Mesodermal cell (in vitro differentiated cells): ENCODE data around the gene KCNH2.
A peak's percentile ranks its signal among the peaks of the same experiment; 100 is the strongest.

Experiments
- H3K27ac ChIP-seq: 2 replicates; pipeline ENCODE4 v1.7.0; 2013; ENCODE audit warnings: mild to moderate bottlenecking, low read depth, low read length, moderate library complexity; ENCODE audit not compliant: severe bottlenecking
- H3K36me3 ChIP-seq: 2 replicates; pipeline ENCODE4 v1.7.1; 2013; ENCODE audit warnings: mild to moderate bottlenecking, low read length, moderate library complexity; ENCODE audit not compliant: control insufficient read depth, insufficient read depth
- H3K4me1 ChIP-seq: one replicate; pipeline ENCODE4 v1.7.1; 2013; ENCODE audit warnings: mild to moderate bottlenecking, low read length; ENCODE audit not compliant: insufficient read depth, control insufficient read depth, poor library complexity, severe bottlenecking
- H3K4me3 ChIP-seq: 2 replicates; pipeline ENCODE4 v1.7.0; 2013; ENCODE audit warnings: low read length, control low read depth, mild to moderate bottlenecking; ENCODE audit not compliant: insufficient read depth, poor library complexity, severe bottlenecking; ENCODE audit errors: extremely low read depth
- H3K9me3 ChIP-seq: 2 replicates; pipeline ENCODE4 v1.7.1; 2013; ENCODE audit warnings: mild to moderate bottlenecking, low read length, moderate library complexity; ENCODE audit not compliant: control insufficient read depth
- WGBS, 2 experiments: methylation state at CpG; one replicate each; pipeline ENCODE4 v1.1.5; 2013; ENCODE audit warnings: missing lambda C conversion rate in 2 of 2; ENCODE audit not compliant: insufficient coverage in 2 of 2; 5-methylcytosine and 5-hydroxymethylcytosine counted together

The KCNH2 gene

GRCh38 chr7:150952331-150953050 is 25.6 kb downstream of the KCNH2 start:
- no peaks in the 10 kb centered on the region for H3K9me3 ChIP-seq
- H3K36me3 ChIP-seq, result no peaks in the 10 kb centered on the region
- H3K4me3 ChIP-seq, result no peak overlapping the region
- H3K27ac ChIP-seq, result no peak overlapping the region
- 94 to 95% methylated on average over 29 to 33 of the region's 33 CpGs for WGBS, 2 experiments
- H3K4me1 ChIP-seq, result peaks cover 29% of the 10 kb centered on the region

GRCh38 chr7:150951521-150951920 is 26.6 kb downstream of the KCNH2 start:
- Histone ChIP-seq H3K9me3 (no peaks in the 10 kb centered on the region), H3K27ac (no peak overlapping the region), H3K4me1 (peaks cover 37% of the 10 kb centered on the region), H3K36me3 (no peaks in the 10 kb centered on the region), H3K4me3 (no peak overlapping the region)
- 97 to 100% methylated on average over 16 to 28 of the region's 28 CpGs for WGBS, 2 experiments

GRCh38 chr7:150951181-150951520 is 27.0 kb downstream of the KCNH2 start:
- H3K27ac ChIP-seq, result no peak overlapping the region
- 98 to 99% methylated on average over 13 to 16 of the region's 16 CpGs for WGBS, 2 experiments
- H3K9me3 ChIP-seq, result no peaks in the 10 kb centered on the region
- peaks cover 38% of the 10 kb centered on the region for H3K4me1 ChIP-seq
- no peaks in the 10 kb centered on the region for H3K36me3 ChIP-seq
- H3K4me3 ChIP-seq, result no peak overlapping the region

GRCh38 chr7:150950496-150951180 is 27.5 kb downstream of the KCNH2 start:
- peaks cover 38% of the 10 kb centered on the region for H3K4me1 ChIP-seq
- WGBS, 2 experiments, result 96 to 97% methylated on average over 24 to 26 of the region's 27 CpGs
- no peaks in the 10 kb centered on the region for H3K9me3 ChIP-seq
- no peaks in the 10 kb centered on the region for H3K36me3 ChIP-seq
- no peak overlapping the region for H3K4me3 ChIP-seq
- H3K27ac ChIP-seq, result no peak overlapping the region

GRCh38 chr7:150949971-150950491 is 28.1 kb downstream of the KCNH2 start:
- no peak overlapping the region for H3K4me3 ChIP-seq
- no peaks in the 10 kb centered on the region for H3K9me3 ChIP-seq
- no peaks in the 10 kb centered on the region for H3K36me3 ChIP-seq
- 90 to 93% methylated on average over 7 to 15 of the region's 16 CpGs for WGBS, 2 experiments
- H3K4me1 ChIP-seq, result peaks cover 38% of the 10 kb centered on the region
- peak overlapping the region; percentile 29 for H3K27ac ChIP-seq

GRCh38 chr7:150949564-150949963 is 28.6 kb downstream of the KCNH2 start:
- WGBS, 2 experiments, result 28 to 50% methylated on average over 2 of the region's 4 CpGs
- peak overlapping the region; percentile 29 for H3K27ac ChIP-seq
- H3K4me1 ChIP-seq, result peaks cover 38% of the 10 kb centered on the region
- H3K9me3 ChIP-seq, result no peaks in the 10 kb centered on the region
- no peak overlapping the region for H3K4me3 ChIP-seq
- no peaks in the 10 kb centered on the region for H3K36me3 ChIP-seq

- H3K4me1 ChIP-seq, result peaks cover 38% of the 10 kb centered on the region
- no peak overlapping the region for H3K27ac ChIP-seq
- H3K36me3 ChIP-seq, result no peaks in the 10 kb centered on the region
- WGBS, 2 experiments, result 81 to 83% methylated on average over 5 to 15 of the region's 15 CpGs
- no peaks in the 10 kb centered on the region for H3K9me3 ChIP-seq
- H3K4me3 ChIP-seq, result no peak overlapping the region
Observed at GRCh38 chr7:150948791-150949251, 29.3 kb downstream of the KCNH2 start.

- peaks cover 38% of the 10 kb centered on the region for H3K4me1 ChIP-seq
- no peak overlapping the region for H3K27ac ChIP-seq
- WGBS, 2 experiments, result 25 to 42% methylated on average over 13 to 15 of the region's 34 CpGs
- H3K36me3 ChIP-seq, result no peaks in the 10 kb centered on the region
- no peak overlapping the region for H3K4me3 ChIP-seq
- H3K9me3 ChIP-seq, result no peaks in the 10 kb centered on the region
Observed at GRCh38 chr7:150947761-150948651, 30.1 kb downstream of the KCNH2 start.

GRCh38 chr7:150947241-150947745 is 30.8 kb downstream of the KCNH2 start:
- peaks cover 38% of the 10 kb centered on the region for H3K4me1 ChIP-seq
- H3K36me3 ChIP-seq, result no peaks in the 10 kb centered on the region
- no peak overlapping the region for H3K4me3 ChIP-seq
- no peaks in the 10 kb centered on the region for H3K9me3 ChIP-seq
- WGBS, 2 experiments, result 36 to 39% methylated on average over 20 to 24 of the region's 31 CpGs
- H3K27ac ChIP-seq, result no peak overlapping the region
